ENCODE measurements around the gene TGFBI.

- no peak for TF ChIP-seq CTCF (IDR thresholded peaks at IDR 0.05; ENCODE audit: low read length)
- TF ChIP-seq EZH2 (IDR thresholded peaks at IDR 0.05; ENCODE audit: borderline replicate concordance, low read length), result no peak
These were observed 9.7 kb upstream of the TGFBI start for GRCh38 chr5:136018814-136019783.

All from OCI-LY1 (cell line).